ENCODE results near the gene DCST1.
A peak's percentile ranks its signal among the peaks of the same experiment; 100 is the strongest.

The DCST1 gene

DNA sequence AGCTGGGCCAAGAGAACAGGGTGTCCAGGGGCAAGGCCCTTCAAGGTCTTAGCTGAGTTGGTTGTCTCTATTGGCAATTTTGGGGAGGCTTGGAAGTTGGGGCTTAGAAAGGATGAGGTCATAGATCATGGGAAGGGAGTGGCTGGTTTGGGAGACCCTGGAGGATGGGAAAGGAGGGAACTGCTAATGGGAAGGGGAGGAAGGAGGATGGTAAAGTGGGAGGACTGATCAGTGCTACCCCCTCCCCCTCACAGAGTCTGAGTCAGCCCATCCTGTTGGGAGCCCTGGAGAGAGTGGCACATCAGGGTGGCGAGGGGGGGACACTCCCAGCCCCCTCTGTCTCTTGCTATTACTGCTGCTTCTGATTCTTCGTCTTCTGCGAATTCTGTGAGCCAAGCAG lies 35.0 kb downstream of the DCST1 start:
- H3K36me3 ChIP-seq (ENCODE audit: insufficient read depth, low read length) = no peaks in the 10 kb centered on the region
- peaks cover 19% of the 10 kb centered on the region for H3K4me1 ChIP-seq (ENCODE audit: insufficient read depth, low read length)
- H3K9me3 ChIP-seq (ENCODE audit: control insufficient read depth, insufficient read depth, low read length) = no peaks in the 10 kb centered on the region
- H3K9ac ChIP-seq (ENCODE audit: low read depth, low read length) = no peak overlapping the region

DNA sequence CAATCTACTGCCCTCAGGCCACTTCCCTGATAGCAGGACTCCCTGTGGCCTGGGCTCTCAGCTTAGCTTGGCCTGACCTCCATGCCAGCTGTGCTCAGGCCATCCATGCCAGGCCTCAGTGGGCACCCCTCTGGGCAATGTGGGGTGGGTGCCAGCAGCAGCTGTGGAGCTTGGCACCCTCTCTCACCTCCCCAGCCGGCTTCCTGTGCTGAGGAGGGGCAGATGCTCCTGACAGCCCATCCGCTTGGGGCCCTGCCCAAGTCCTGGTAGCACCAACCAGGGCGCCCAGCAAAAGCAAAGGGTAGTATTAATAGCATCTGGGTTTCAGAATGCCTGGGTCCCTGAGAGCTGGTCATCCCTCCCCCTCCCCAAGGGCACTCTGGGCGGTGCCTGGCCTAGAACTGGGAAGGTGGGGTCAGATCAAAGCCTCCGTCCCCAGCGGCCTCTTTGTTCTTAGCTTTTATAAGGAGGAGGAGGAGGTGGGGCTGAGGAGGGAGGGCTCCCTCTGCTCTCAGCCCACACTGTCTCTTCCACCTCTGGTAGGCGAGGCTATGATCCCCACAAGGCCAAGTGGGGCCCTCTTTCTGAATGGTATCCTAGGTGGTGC lies 36.0 kb downstream of the DCST1 start:
- peaks cover 21% of the 10 kb centered on the region for H3K4me1 ChIP-seq (ENCODE audit: insufficient read depth, low read length)
- H3K36me3 ChIP-seq (ENCODE audit: insufficient read depth, low read length) = no peaks in the 10 kb centered on the region
- no peak overlapping the region for H3K9ac ChIP-seq (ENCODE audit: low read depth, low read length)
- H3K9me3 ChIP-seq (ENCODE audit: control insufficient read depth, insufficient read depth, low read length) = no peaks in the 10 kb centered on the region

DNA sequence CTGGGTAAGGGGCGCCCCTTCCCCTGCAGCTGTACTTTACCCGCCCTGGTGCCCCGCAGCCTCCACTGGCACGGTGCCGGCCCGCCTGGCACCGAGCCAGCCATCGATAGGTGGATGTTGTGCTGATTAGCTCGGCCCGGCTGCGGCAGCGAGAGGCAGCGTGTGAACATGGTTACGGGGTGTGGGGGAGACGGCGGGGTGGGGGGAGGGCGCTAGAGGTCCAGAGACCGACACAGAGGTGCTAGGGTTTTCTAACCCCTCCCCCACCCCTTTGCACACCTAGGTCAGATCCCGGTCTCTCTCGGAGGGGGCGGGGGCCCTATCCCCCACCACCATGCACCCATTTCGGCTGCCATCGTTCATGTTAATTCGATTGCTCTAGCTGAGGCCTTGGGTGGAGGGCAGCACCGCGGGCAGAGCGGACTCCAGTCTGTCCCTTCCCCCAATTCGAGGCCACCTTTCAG lies 36.6 kb downstream of the DCST1 start:
- H3K9ac ChIP-seq (ENCODE audit: low read depth, low read length) = peak overlapping the region; percentile 51; the same call in 1 of the 2 replicates
- H3K36me3 ChIP-seq (ENCODE audit: insufficient read depth, low read length) = no peaks in the 10 kb centered on the region
- peaks cover 21% of the 10 kb centered on the region for H3K4me1 ChIP-seq (ENCODE audit: insufficient read depth, low read length)
- no peaks in the 10 kb centered on the region for H3K9me3 ChIP-seq (ENCODE audit: control insufficient read depth, insufficient read depth, low read length)

DNA sequence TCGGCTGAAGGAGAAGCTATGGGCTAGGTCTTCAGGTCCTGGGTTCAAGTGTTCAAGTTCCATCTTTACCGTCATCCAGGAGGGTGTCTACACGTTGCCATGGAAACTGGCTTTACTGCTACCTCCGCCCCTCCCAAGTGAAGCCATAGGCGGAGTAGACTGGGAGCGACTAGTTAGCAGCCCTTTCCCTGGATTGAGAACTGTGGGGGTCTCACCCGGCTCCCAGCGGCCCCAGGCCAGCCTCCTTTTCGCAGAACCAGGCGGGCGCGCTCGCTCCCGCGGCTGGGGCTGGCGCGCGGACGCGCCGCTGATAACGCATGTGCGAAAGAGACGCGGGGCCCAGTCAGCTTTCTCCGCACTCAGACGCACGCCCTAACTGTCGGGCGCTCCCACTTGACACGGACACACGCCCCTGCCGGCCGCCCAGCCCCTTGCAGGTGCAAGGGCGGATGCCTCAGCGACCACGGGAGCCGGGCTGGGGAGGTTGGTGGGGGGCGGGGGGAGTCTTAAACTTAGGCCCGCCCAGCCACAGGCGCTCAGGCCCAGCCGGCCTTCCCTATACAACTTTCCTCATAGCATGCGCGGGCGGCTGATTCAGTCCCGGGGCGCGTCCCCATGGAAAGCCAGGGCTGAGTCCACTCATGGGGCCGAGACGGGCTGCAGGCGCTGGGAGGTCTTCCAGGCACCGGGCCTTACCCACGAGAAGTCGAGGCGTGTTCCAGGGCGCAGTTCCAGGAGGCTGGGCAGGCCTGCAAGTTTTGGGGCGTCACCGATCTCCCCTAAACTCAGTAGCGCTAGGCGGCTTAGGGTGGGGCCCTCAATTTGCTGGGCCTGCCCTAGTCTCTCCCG lies 37.3 kb downstream of the DCST1 start:
- peaks cover 21% of the 10 kb centered on the region for H3K4me1 ChIP-seq (ENCODE audit: insufficient read depth, low read length)
- H3K9me3 ChIP-seq (ENCODE audit: control insufficient read depth, insufficient read depth, low read length) = no peaks in the 10 kb centered on the region
- H3K9ac ChIP-seq (ENCODE audit: low read depth, low read length) = peak overlapping the region; percentile 51; the same call in 1 of the 2 replicates
- no peaks in the 10 kb centered on the region for H3K36me3 ChIP-seq (ENCODE audit: insufficient read depth, low read length)

DNA sequence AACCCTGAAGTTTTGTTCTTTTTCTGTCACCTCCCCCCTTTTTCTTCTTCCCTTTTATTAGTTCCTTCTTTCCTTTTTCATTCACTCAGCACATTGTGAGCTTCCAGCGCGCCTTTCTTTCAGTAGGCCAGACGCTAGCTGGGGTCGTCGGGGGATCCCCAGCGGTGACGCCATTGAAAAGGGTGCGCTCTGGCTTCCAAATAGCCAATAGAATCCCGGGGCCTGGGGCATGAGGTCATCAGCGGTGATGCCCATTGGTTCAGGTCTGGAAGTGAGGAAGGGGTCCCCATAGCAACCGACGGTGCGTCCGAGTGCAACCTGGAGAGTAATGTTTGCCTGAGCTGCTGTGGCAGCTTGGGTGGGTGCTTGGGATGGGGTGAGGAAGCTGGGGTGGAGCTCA lies 38.1 kb downstream of the DCST1 start:
- H3K4me1 ChIP-seq (ENCODE audit: insufficient read depth, low read length) = peaks cover 21% of the 10 kb centered on the region
- peak overlapping the region; percentile 51; the same call in 1 of the 2 replicates for H3K9ac ChIP-seq (ENCODE audit: low read depth, low read length)
- H3K9me3 ChIP-seq (ENCODE audit: control insufficient read depth, insufficient read depth, low read length) = no peaks in the 10 kb centered on the region
- H3K36me3 ChIP-seq (ENCODE audit: insufficient read depth, low read length) = no peaks in the 10 kb centered on the region

DNA sequence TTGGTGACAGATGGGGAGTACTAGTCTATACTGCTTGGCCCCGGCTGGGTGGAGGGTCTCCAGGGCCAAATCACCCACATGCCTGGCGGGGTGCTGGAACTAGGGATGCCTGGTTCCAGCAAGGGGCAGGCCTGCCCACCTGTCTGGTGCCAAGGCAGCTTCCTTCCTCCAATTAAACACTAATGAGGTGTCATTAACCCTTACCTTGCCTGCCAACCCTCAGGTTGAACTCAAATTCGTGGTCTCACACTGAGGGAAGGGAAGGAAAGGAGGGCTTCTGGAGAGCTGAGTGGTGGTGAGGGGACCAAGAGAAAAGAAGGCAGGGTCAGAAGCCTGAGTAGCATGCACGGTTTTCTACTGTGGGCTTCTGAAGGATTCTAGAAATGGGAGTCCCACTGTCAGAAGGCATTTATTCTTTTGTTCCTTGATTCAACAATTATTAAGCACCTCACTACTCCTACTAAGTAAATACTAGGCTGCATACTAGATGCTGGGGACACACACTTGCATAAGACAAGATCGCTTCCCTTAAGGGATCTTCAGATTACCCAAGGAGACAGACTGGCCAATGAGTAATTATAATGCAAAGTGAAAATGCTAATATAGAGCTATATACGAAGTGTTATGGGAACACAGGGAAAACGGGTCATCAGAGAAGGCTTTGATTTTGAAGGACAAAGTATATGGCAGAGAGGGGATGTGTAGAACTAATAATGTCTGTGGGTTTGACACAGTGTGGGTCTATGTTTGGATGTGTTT lies 39.1 kb downstream of the DCST1 start:
- H3K36me3 ChIP-seq (ENCODE audit: insufficient read depth, low read length) = no peaks in the 10 kb centered on the region
- H3K4me1 ChIP-seq (ENCODE audit: insufficient read depth, low read length) = peaks cover 21% of the 10 kb centered on the region
- H3K9me3 ChIP-seq (ENCODE audit: control insufficient read depth, insufficient read depth, low read length) = no peaks in the 10 kb centered on the region
- H3K9ac ChIP-seq (ENCODE audit: low read depth, low read length) = no peak overlapping the region

DNA sequence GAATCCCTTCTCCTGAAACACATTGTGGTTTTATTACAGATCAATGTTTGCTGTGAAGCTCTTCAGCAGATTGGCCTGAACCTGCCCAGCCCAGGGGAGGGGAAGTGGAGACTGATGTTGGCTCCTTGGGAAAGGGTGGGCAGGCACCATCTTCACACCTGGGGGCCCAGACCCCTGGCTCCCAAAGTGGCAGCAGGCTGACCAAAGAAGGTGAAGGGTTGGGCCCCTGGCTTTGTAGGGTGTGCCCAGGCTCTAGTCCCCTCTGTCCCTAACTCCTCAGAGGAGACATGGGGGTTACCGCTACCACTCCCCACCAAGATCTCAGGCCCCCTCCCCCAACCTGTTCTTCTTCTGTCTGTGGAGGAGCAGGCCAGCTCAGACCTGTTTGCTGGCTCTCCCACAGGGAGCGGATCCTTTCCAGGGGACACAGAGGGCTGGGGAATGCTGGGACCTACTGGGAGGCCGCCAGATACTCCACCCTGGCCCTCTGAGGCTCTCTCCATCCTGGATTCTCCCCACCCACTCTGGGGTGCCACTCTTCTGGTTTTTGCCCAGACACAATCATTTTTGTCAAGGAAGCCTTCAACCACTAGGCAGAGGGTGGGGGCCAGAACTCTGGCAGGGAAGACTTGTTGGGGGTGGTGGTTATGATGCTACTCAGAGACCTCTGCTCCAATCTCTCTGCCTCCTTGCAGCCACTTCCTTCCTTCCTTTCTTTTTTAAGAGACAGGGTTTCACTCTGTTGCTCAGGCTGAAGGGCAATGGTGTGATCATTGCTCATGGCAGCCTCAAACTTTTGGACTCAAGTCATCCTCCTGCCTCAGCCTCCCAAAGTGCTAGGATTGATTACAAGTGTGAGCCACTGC lies 40.0 kb downstream of the DCST1 start:
- Histone ChIP-seq H3K36me3 (ENCODE audit: insufficient read depth, low read length) (no peaks in the 10 kb centered on the region), H3K4me1 (ENCODE audit: insufficient read depth, low read length) (peaks cover 21% of the 10 kb centered on the region), H3K9ac (ENCODE audit: low read depth, low read length) (no peak overlapping the region), H3K9me3 (ENCODE audit: control insufficient read depth, insufficient read depth, low read length) (no peaks in the 10 kb centered on the region)

DNA sequence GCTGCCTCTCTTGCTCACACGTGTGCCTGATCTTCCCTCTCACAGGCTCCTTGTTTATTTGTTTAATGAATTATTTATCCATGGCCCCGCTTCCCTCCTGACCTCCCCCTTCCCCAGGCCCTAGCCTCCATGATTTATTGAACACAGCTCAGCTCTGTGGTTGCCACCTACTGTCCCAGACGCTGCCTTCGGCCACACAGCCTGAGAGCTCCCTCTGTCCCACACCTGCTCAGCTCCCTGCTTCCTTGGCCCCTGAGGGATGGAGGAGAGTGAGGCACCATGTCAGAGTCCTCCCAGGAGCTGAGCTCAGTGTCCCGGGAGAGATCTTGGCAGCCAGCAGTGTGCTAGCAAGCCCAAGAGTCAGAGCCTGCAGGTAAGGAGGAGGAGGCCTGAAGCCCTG lies 41.9 kb downstream of the DCST1 start:
- Histone ChIP-seq H3K9me3 (ENCODE audit: control insufficient read depth, insufficient read depth, low read length) (no peaks in the 10 kb centered on the region), H3K36me3 (ENCODE audit: insufficient read depth, low read length) (no peaks in the 10 kb centered on the region), H3K9ac (ENCODE audit: low read depth, low read length) (no peak overlapping the region), H3K4me1 (ENCODE audit: insufficient read depth, low read length) (peaks cover 21% of the 10 kb centered on the region)

DNA sequence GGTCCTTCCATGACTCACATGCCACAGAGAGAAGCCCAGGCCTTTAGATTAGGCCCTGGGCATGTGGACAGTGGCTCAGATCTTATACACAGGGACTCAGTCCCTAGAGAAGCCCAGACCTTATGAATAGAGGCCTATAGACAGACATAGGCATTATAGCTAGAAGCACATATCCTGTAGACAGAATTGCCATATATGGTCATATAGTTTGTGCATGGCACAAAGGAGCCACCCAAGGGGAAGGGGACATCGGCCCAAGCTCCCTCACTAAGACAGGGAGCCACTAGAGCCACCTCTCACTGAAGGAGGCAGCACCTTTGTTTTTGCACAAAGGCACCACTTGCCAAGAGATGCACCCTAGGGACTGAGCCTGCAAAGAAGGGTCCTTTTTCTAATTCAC lies 42.7 kb downstream of the DCST1 start:
- H3K36me3 ChIP-seq (ENCODE audit: insufficient read depth, low read length) = no peaks in the 10 kb centered on the region
- no peak overlapping the region for H3K9ac ChIP-seq (ENCODE audit: low read depth, low read length)
- no peaks in the 10 kb centered on the region for H3K9me3 ChIP-seq (ENCODE audit: control insufficient read depth, insufficient read depth, low read length)
- peaks cover 20% of the 10 kb centered on the region for H3K4me1 ChIP-seq (ENCODE audit: insufficient read depth, low read length)

DNA sequence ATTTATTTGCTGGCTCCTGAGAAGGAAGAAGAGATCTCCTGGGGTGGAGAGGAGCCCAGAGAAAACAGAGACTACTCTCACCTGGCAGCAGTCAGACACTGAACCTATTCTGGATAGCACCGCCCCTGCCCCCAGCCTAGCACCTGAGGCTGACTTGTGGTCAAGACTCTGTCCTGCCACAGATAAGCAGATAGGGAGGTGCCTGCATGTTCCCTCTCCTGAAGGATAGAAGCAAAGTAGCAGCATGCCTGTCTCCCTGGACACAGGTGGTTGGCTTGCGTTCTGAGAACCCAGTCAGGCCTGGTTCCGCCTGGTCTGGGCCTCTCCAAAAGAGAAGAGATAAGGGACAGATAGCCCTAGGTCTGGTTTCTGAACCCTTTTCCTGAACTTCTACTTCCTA lies 43.7 kb downstream of the DCST1 start:
- Histone ChIP-seq H3K36me3 (ENCODE audit: insufficient read depth, low read length) (no peaks in the 10 kb centered on the region), H3K9ac (ENCODE audit: low read depth, low read length) (no peak overlapping the region), H3K9me3 (ENCODE audit: control insufficient read depth, insufficient read depth, low read length) (no peaks in the 10 kb centered on the region), H3K4me1 (ENCODE audit: insufficient read depth, low read length) (peaks cover 13% of the 10 kb centered on the region)

DNA sequence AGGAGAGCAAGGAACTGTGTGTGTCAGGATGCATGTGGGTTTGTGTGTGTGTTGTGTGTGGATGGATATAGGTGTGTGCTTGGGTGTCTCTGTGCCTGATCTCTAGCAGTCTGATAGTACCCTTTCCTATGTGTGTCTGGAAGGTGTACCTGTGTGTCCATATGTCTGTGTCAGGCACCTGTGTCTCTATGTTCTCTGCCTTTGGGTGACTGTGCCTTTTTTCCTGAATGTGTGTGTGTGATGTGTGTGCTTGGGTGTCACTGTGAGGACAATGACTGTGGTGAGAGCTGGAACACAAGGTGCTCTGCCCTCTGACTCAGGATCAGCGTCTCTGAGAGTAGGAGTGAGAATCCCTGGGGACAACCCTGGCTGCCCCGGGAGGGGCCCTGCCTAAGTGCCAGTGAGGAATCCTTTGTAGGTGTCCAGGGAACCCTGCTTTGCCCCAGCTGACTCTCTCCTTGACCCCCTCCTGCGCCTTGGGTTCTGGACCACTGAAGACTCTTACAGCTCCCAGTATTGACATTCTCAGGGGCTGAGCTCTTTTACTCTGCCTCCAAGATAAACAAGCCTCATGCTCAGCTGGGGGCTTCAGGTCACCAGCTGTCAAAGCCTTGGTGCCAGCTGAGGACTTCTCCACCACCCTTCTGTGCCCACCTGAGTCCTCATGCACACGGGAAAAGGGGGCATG lies 44.3 kb downstream of the DCST1 start:
- H3K9ac ChIP-seq (ENCODE audit: low read depth, low read length) = peak overlapping the region; percentile 44; the same call in 1 of the 2 replicates

DNA sequence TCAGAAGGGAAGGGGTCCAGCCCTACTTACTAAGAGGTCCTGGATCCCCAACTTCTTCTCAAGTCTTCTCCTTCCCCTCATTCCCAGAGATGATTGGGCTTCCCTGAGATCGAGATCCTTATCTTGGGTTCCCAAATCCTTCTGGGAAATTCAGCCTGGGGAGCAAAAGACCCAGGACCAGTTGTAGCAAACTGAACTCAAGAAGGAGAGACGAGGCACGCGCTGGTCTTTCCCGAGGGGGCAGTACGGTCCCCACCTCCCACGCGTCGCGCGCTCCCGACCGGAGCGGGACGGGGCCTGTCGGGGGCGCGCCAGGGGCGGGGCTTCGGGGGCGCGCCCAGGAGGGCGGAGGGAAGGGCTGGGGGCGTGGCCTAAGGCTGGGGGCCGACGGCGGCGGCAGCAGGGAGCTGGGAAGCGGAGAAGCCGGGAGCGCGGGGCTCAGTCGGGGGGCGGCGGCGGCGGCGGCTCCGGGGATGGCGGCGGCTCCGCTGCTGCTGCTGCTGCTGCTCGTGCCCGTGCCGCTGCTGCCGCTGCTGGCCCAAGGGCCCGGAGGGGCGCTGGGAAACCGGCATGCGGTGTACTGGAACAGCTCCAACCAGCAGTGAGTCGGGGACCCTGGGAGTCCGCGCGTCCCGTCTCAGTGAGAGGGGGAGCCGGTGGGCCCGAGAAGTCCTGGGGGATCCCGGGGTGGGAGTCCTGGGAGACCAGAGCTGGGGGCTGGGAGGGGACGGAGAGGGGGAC lies 45.0 kb downstream of the DCST1 start, which contains the start of gene EFNA3:
Gene EFNA3 (plus strand): TSS at position 369 of the 741 bp plus-strand sequence. CDS start 105 bp downstream, at position 474.
- peaks cover 1% of the 10 kb centered on the region; the same call in 1 of the 2 replicates for H3K4me1 ChIP-seq (ENCODE audit: insufficient read depth, low read length)
- peak within 1 kb of the TSS; percentile 58; the same call in 1 of the 2 replicates for H3K9ac ChIP-seq (ENCODE audit: low read depth, low read length)
- no peaks in the 10 kb centered on the region for H3K9me3 ChIP-seq (ENCODE audit: control insufficient read depth, insufficient read depth, low read length)
- no peaks in the 10 kb centered on the region for H3K36me3 ChIP-seq (ENCODE audit: insufficient read depth, low read length)

More for the DNA sequence above, 44.3 kb downstream of the DCST1 start:
- H3K9me3 ChIP-seq (ENCODE audit: control insufficient read depth, insufficient read depth, low read length) = no peaks in the 10 kb centered on the region
- H3K36me3 ChIP-seq (ENCODE audit: insufficient read depth, low read length) = no peaks in the 10 kb centered on the region
- peaks cover 9% of the 10 kb centered on the region for H3K4me1 ChIP-seq (ENCODE audit: insufficient read depth, low read length)

DNA sequence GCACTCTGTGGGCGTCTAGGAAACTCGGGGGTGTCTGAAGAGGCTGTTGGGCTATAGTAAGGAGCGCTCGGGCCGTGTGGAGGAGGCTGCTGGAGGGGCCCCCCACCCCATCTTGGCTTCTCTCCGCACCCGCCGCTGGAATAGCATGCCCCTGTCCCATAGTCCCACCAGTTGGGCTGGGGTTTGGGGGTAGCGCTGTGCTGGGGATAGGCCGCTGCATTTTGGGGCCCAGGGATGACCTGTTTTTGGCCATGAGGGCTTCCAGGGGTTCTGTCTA lies 45.5 kb downstream of the DCST1 start:
- Histone ChIP-seq H3K4me1 (ENCODE audit: insufficient read depth, low read length) (no peaks in the 10 kb centered on the region; the same call in 1 of the 2 replicates), H3K9me3 (ENCODE audit: control insufficient read depth, insufficient read depth, low read length) (no peaks in the 10 kb centered on the region), H3K9ac (ENCODE audit: low read depth, low read length) (peak overlapping the region; percentile 44; the same call in 1 of the 2 replicates), H3K36me3 (ENCODE audit: insufficient read depth, low read length) (no peaks in the 10 kb centered on the region)

Data from ES-I3 (cell line).